Liver (tissue), 9 donors: ENCODE measurements around the gene ZKSCAN1. TPM values are rescaled to one million over a fixed set of nuclear protein-coding genes. Genes with fewer than 3 reads are reported as not detected.

ENCODE experiments used
- DNase-seq: peaks from one replicate; pipeline ENCODE4 v3.0.0-alpha.2; 2017; ENCODE audit warnings: low spot score
- H3K27ac ChIP-seq, 2 donors: one replicate each; pipeline ENCODE4 v1.7.0; 2013; ENCODE audit warnings: inconsistent platforms in 2 of 2, low read length in 2 of 2, control low read depth in 1 of 2, low read depth in 1 of 2, mild to moderate bottlenecking in 1 of 2
- H3K27me3 ChIP-seq, 4 donors: one replicate each; pipeline versions ENCODE4 v1.6.1 to v1.7.0; 2013; ENCODE audit warnings: low read length in 3 of 4, inconsistent platforms in 1 of 4, mild to moderate bottlenecking in 1 of 4, moderate library complexity in 1 of 4; ENCODE audit not compliant: control insufficient read depth in 4 of 4, insufficient read depth in 4 of 4
- H3K36me3 ChIP-seq, 4 donors: one replicate each; pipeline versions ENCODE4 v1.6.1 to v1.7.0; 2013; ENCODE audit warnings: low read length in 3 of 4, mild to moderate bottlenecking in 3 of 4, low read depth in 1 of 4, moderate library complexity in 1 of 4; ENCODE audit not compliant: control insufficient read depth in 4 of 4, insufficient read depth in 3 of 4
- H3K4me1 ChIP-seq, 4 donors: one replicate each; pipeline versions ENCODE4 v1.6.1 to v1.7.0; 2013; ENCODE audit warnings: low read length in 3 of 4, mild to moderate bottlenecking in 3 of 4, moderate library complexity in 1 of 4; ENCODE audit not compliant: control insufficient read depth in 4 of 4, insufficient read depth in 4 of 4
- H3K4me3 ChIP-seq, 3 donors: one replicate each; pipeline versions ENCODE4 v1.6.1 to v1.7.0; 2013; ENCODE audit warnings: low read length in 3 of 3, control low read depth in 1 of 3, low read depth in 1 of 3, mild to moderate bottlenecking in 1 of 3
- H3K9ac ChIP-seq, 2 donors: one replicate each; pipeline ENCODE4 v1.7.0; 2013; ENCODE audit warnings: low read length in 2 of 2, mild to moderate bottlenecking in 2 of 2, moderate library complexity in 2 of 2, control low read depth in 1 of 2, low read depth in 1 of 2
- H3K9me3 ChIP-seq, 4 donors: one replicate each; pipeline versions ENCODE4 v1.6.1 to v1.7.0; 2013; ENCODE audit warnings: low read length in 3 of 4; ENCODE audit not compliant: control insufficient read depth in 4 of 4
- EGR1 ChIP-seq, 2 donors: IDR thresholded peaks; 2 replicates each; pipeline ENCODE4 v1.6.1; 2016 to 2018; ENCODE audit warnings: antibody characterized with exemption in 2 of 2, low read depth in 2 of 2
- FOXA1 ChIP-seq: IDR thresholded peaks from 2 replicates; pipeline ENCODE4 v1.6.1; 2016; ENCODE audit warnings: antibody characterized with exemption
- FOXA2 ChIP-seq: IDR thresholded peaks from 2 replicates; pipeline ENCODE4 v1.6.1; 2016; ENCODE audit warnings: antibody characterized with exemption
- GABPA ChIP-seq, 2 donors: IDR thresholded peaks in 1 of 2; conservative IDR thresholded peaks in 1 of 2; 2 replicates each; pipeline ENCODE4 v1.6.1; 2016; ENCODE audit warnings: antibody characterized with exemption in 2 of 2, mild to moderate bottlenecking in 1 of 2, moderate library complexity in 1 of 2
- HNF4A ChIP-seq, 2 donors: conservative IDR thresholded peaks; 2 replicates each; pipeline ENCODE4 v1.6.1; 2016; ENCODE audit warnings: antibody characterized with exemption in 2 of 2, mild to moderate bottlenecking in 2 of 2
- HNF4G ChIP-seq: IDR thresholded peaks from 2 replicates; pipeline ENCODE4 v1.6.1; 2016; ENCODE audit warnings: antibody characterized with exemption
- JUND ChIP-seq, 2 donors: IDR thresholded peaks; 2 replicates each; pipeline ENCODE4 v1.6.1; 2016; ENCODE audit warnings: antibody characterized with exemption in 2 of 2
- NR2F2 ChIP-seq: IDR thresholded peaks from 2 replicates; pipeline ENCODE4 v1.6.1; 2016; ENCODE audit warnings: antibody characterized with exemption
- RAD21 ChIP-seq, 2 donors: IDR thresholded peaks; 2 replicates each; pipeline ENCODE4 v1.6.1; 2016; ENCODE audit warnings: antibody characterized with exemption in 2 of 2, mild to moderate bottlenecking in 2 of 2
- REST ChIP-seq: IDR thresholded peaks from 2 replicates; pipeline ENCODE4 v1.6.1; 2016; ENCODE audit warnings: antibody characterized with exemption, mild to moderate bottlenecking
- RXRA ChIP-seq, 2 donors: IDR thresholded peaks; 2 replicates each; pipeline ENCODE4 v1.6.1; 2017 to 2018; ENCODE audit warnings: antibody characterized with exemption in 2 of 2, mild to moderate bottlenecking in 1 of 2
- SP1 ChIP-seq: IDR thresholded peaks from 2 replicates; pipeline ENCODE4 v1.6.1; 2018; ENCODE audit warnings: antibody characterized with exemption, mild to moderate bottlenecking
- TAF1 ChIP-seq: conservative IDR thresholded peaks from 2 replicates; pipeline ENCODE4 v1.6.1; 2016; ENCODE audit warnings: antibody characterized with exemption, mild to moderate bottlenecking
- YY1 ChIP-seq: IDR thresholded peaks from 2 replicates; pipeline ENCODE4 v1.6.1; 2016; ENCODE audit warnings: antibody characterized with exemption, mild to moderate bottlenecking
- ZBTB33 ChIP-seq: IDR thresholded peaks from 2 replicates; pipeline ENCODE4 v1.6.1; 2016; ENCODE audit warnings: antibody characterized with exemption
- WGBS: extraction: QIAGEN DNeasy Blood & Tissue Kit; methylation state at CpG from one replicate; pipeline ENCODE4 v1.1.7; 2013; 5-methylcytosine and 5-hydroxymethylcytosine counted together
- polyA plus RNA-seq, 2 donors: library from polyadenylated mRNA; stranded (reverse) in 1 of 2; unstranded in 1 of 2; fragments of 200-250 nt in 1 of 2; fragments of >200 nt in 1 of 2; fragmentation: Nextera tagmentation in 1 of 2; extraction: Ambion mirVana in 1 of 2; gene quantifications; one replicate each; pipeline versions ENCODE4 v1.2.1 to v1.2.3, GENCODE V29; 2013 to 2015
- total RNA-seq, 2 donors: library from RNA; depleted of rRNA; stranded (reverse); fragments of >200 nt; gene quantifications; one replicate each; pipeline ENCODE4 v1.2.3, GENCODE V29; 2014
- TF ChIP-seq, protein P1 (sequence below): IDR thresholded peaks from 2 replicates; pipeline ENCODE4 v1.6.1; 2016; ENCODE audit warnings: antibody characterized with exemption
- donor health status: healthy.
- donor health status: healthy.
- donor health status: healthy.
- donor health status: healthy.
- donor health status: healthy.

ZKSCAN1 gene
- total and polyA plus RNA-seq, 4 donors, result 11.8 to 117 (median 30.1) TPM

DNA sequence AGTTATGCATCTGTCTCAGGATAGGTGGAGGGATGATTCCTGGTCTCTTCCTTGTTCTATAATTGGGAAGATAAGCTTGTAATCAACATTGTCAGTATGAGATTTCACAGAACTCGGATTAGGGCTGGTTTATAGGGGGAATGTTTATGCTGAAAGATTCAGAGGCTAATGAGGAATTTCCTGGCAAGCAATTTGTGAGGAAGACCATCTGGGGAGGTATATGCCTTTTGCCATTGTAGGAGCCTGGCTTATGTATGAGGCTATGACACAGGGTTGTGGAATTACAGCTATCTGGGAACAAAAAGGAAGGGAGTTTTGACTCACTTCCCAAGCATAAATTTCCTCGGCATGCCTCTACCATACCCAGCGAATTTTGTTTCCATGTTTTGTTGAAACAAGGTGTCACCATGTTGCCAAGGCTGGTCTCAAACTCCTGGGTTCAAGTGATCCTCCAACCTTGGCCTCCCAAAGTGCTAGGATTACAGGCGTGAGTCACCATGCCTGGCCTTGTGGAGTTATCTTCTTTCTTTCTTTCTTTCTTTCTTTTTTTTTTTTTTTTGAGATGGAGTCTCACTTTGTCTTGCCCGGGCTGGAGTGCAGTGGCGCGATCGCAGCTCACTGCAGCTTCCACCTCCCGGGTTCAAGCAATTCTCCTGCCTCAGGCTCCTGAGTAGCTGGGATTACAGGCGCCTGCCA is 71.8 kb downstream of the ZKSCAN1 start:
- TF ChIP-seq FOXA1 (no peak), TAF1 (no peak), RXRA (IDR thresholded peaks at IDR 0.05) (peak; percentile 21 to 23), EGR1 (IDR thresholded peaks at IDR 0.05; ENCODE audit: low read depth in 2 of 2) (no peak), FOXA2 (no peak), JUND (IDR thresholded peaks at IDR 0.05) (peak; percentile 17 to 31), HNF4G (no peak), ZBTB33 (no peak), REST (peak; percentile 15), NR2F2 (peak; percentile 69), SP1 (peak; percentile 27)
- TF ChIP-seq, protein P1, sequence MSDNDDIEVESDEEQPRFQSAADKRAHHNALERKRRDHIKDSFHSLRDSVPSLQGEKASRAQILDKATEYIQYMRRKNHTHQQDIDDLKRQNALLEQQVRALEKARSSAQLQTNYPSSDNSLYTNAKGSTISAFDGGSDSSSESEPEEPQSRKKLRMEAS, result no peak
- 85% methylated on average over 10 of the region's 10 CpGs for WGBS
- no peak for DNase-seq
- Histone ChIP-seq H3K4me1 (peaks cover 9 to 25% (median 17%) of the 10 kb centered on the region in 4 donors), H3K36me3 (peaks cover 6 to 19% (median 11%) of the 10 kb centered on the region in 4 donors), H3K4me3 (no peak overlapping the region), H3K9me3 (no peaks in the 10 kb centered on the region), H3K9ac (peak overlapping the region in 1 of 2 donors; percentile 4), H3K27ac (no peak overlapping the region), H3K27me3 (no peaks in the 10 kb centered on the region)

- Histone ChIP-seq H3K36me3 (peaks cover 12 to 29% (median 18%) of the 10 kb centered on the region in 4 donors), H3K9me3 (no peaks in the 10 kb centered on the region), H3K4me1 (peaks cover 9 to 19% (median 13%) of the 10 kb centered on the region in 4 donors), H3K27me3 (no peaks in the 10 kb centered on the region), H3K4me3 (peak overlapping the region; percentile 77 to 94 (median 80)), H3K9ac (peak overlapping the region; percentile 51 to 75), H3K27ac (peak overlapping the region; percentile 82 to 94)
- TF ChIP-seq FOXA1 (no peak), EGR1 (IDR thresholded peaks at IDR 0.05; ENCODE audit: low read depth in 2 of 2) (no peak), RXRA (IDR thresholded peaks at IDR 0.05) (no peak), SP1 (no peak), ZBTB33 (no peak), REST (no peak), NR2F2 (no peak), HNF4A (conservative IDR thresholded peaks at IDR 0.05) (no peak), TAF1 (no peak), FOXA2 (no peak), GABPA (IDR thresholded peaks at IDR 0.05 in 1 of 2, conservative IDR thresholded peaks at IDR 0.05 in 1 of 2) (no peak), RAD21 (IDR thresholded peaks at IDR 0.05) (no peak), YY1 (no peak), HNF4G (no peak), JUND (IDR thresholded peaks at IDR 0.05) (no peak)
- TF ChIP-seq, protein P1, result no peak
- DNase-seq, result no peak
- 79% methylated on average over 11 of the region's 11 CpGs for WGBS
Observed at GRCh38 chr7:100088095-100088620, 72.8 kb downstream of the ZKSCAN1 start.
